WTC11 (cell line): ENCODE data around the gene CDK17. TPM values are rescaled to one million over a fixed set of nuclear protein-coding genes. Genes with fewer than 3 reads are reported as not detected.

Source experiments
- ATAC-seq: fragments of 200-7000 bp; cut with Tn5 transposase; 2 replicates; pipeline ENCODE4 v1.10.0; 2021; ENCODE audit warnings: mild to moderate bottlenecking, moderate library complexity
- Bru-seq: library from RNA; stranded (reverse); fragments of 400-500 nt; gene quantifications from one replicate; lab custom pipeline; 2021; lab: Mats Ljungman, UMichigan
- CTCF ChIA-PET: fragments of 300-600 bp; sonication (Branson Sonifier 250); formaldehyde crosslinking; loops from one replicate; lab custom pipeline; 2021; ENCODE audit warnings: antibody characterized with exemption; lab: Charles Lee
- POLR2A ChIA-PET: fragments of 350-600 bp; sonication (Branson Sonifier 250); formaldehyde crosslinking; loops from one replicate; lab custom pipeline; 2021; ENCODE audit warnings: antibody characterized with exemption; lab: Charles Lee
- DNase-seq: peaks from one replicate; pipeline ENCODE4 v3.0.0; 2021; ENCODE audit warnings: low spot score
- H3K27ac Mint-ChIP-seq: 2 replicates; pipeline ENCODE4 v1.8.0; 2021; ENCODE audit warnings: mixed read lengths
- H3K27me3 Mint-ChIP-seq: 2 replicates; pipeline ENCODE4 v1.8.0; 2021; ENCODE audit warnings: low read depth, mild to moderate bottlenecking, moderate library complexity, mixed read lengths
- H3K36me3 Mint-ChIP-seq: 2 replicates; pipeline ENCODE4 v1.8.0; 2021; ENCODE audit warnings: mixed read lengths
- H3K4me1 Mint-ChIP-seq: 2 replicates; pipeline ENCODE4 v1.8.0; 2022; ENCODE audit warnings: mixed read lengths
- H3K4me3 Mint-ChIP-seq: 2 replicates; pipeline ENCODE4 v1.8.0; 2021; ENCODE audit warnings: mild to moderate bottlenecking, moderate library complexity, mixed read lengths
- H3K9me3 Mint-ChIP-seq: 2 replicates; pipeline ENCODE4 v1.8.0; 2021; ENCODE audit warnings: mixed read lengths
- FOXP1 ChIP-seq: sonication (generic); formaldehyde crosslinking; IDR thresholded peaks from 2 replicates; pipeline ENCODE4 v1.8.0; 2022; ENCODE audit warnings: missing genetic modification reagents, mild to moderate bottlenecking, moderate library complexity, borderline replicate concordance
- IRF2 ChIP-seq: sonication (generic); formaldehyde crosslinking; IDR thresholded peaks from 2 replicates; pipeline ENCODE4 v1.8.0; 2022; ENCODE audit warnings: low read depth, missing genetic modification reagents, borderline replicate concordance
- KAT7 ChIP-seq: sonication (generic); formaldehyde crosslinking; IDR thresholded peaks from 2 replicates; pipeline ENCODE4 v1.8.1; 2023; ENCODE audit warnings: missing genetic modification reagents, mild to moderate bottlenecking, borderline replicate concordance
- NFE2L1 ChIP-seq: sonication (generic); formaldehyde crosslinking; IDR thresholded peaks from 2 replicates; pipeline ENCODE4 v1.8.1; 2023; ENCODE audit warnings: missing genetic modification reagents
- NFYB ChIP-seq: sonication (generic); formaldehyde crosslinking; conservative IDR thresholded peaks from 2 replicates; pipeline ENCODE4 v1.8.0; 2022; ENCODE audit warnings: low read depth, missing genetic modification reagents
- ZNF232 ChIP-seq: sonication (generic); formaldehyde crosslinking; IDR thresholded peaks from 2 replicates; pipeline ENCODE4 v1.8.0; 2022; ENCODE audit warnings: mild to moderate bottlenecking, missing genetic modification reagents
- ZNF396 ChIP-seq: fragments of 250-450 bp; sonication (Bioruptor Pico); IDR thresholded peaks from 2 replicates; pipeline ENCODE4 v1.8.0; 2021; ENCODE audit warnings: mild to moderate bottlenecking, moderate library complexity, borderline replicate concordance
- long read RNA-seq, 3 experiments: library from RNA in 1 of 3; library from capped mRNA in 1 of 3; library from polyadenylated mRNA in 1 of 3; unstranded in 2 of 3; stranded (forward) in 1 of 3; transcript quantifications; one replicate each; pipeline ENCODE4 v2.0.0, GENCODE V29; 2021
- total RNA-seq: library from RNA; stranded (reverse); gene quantifications from 3 replicates; pipeline ENCODE4 v1.2.3, GENCODE V29; 2021
- TF ChIP-seq, protein P1 (sequence below): fragments of 250-450 bp; sonication (Bioruptor Pico); IDR thresholded peaks from 2 replicates; pipeline ENCODE4 v1.9.0; 2021; ENCODE audit warnings: moderate library complexity, mild to moderate bottlenecking, inconsistent platforms, borderline replicate concordance
- TF ChIP-seq, protein P2 (sequence below): sonication (generic); formaldehyde crosslinking; IDR thresholded peaks from 2 replicates; pipeline ENCODE4 v1.8.0; 2023; ENCODE audit warnings: missing genetic modification reagents, mild to moderate bottlenecking, borderline replicate concordance
- TF ChIP-seq, protein P3 (sequence below): sonication (generic); formaldehyde crosslinking; IDR thresholded peaks from 2 replicates; pipeline ENCODE4 v1.8.1; 2023; ENCODE audit warnings: mild to moderate bottlenecking, moderate library complexity, missing genetic modification reagents
- TF ChIP-seq, protein P4 (sequence below): sonication (generic); formaldehyde crosslinking; IDR thresholded peaks from 2 replicates; pipeline ENCODE4 v1.8.1; 2023; ENCODE audit warnings: mild to moderate bottlenecking, missing genetic modification reagents, borderline replicate concordance
- TF ChIP-seq, protein P5 (sequence below): sonication (generic); formaldehyde crosslinking; IDR thresholded peaks from 2 replicates; pipeline ENCODE4 v1.8.0; 2023; ENCODE audit warnings: missing genetic modification reagents
- TF ChIP-seq, protein P6 (sequence below): sonication (generic); formaldehyde crosslinking; conservative IDR thresholded peaks from 2 replicates; pipeline ENCODE4 v1.8.1; 2023; ENCODE audit warnings: mild to moderate bottlenecking, low read depth, missing genetic modification reagents, moderate library complexity
- TF ChIP-seq, protein P7 (sequence below): sonication (generic); formaldehyde crosslinking; IDR thresholded peaks from 2 replicates; pipeline ENCODE4 v1.8.1; 2022; ENCODE audit warnings: low read depth, mild to moderate bottlenecking, moderate library complexity, missing genetic modification reagents, borderline replicate concordance
- TF ChIP-seq, protein P8 (sequence below): fragments of 250-450 bp; sonication (Bioruptor Pico); IDR thresholded peaks from 2 replicates; pipeline ENCODE4 v2.1.2; 2022; ENCODE audit warnings: mild to moderate bottlenecking, moderate library complexity

The CDK17 gene
- total RNA-seq (18.7 to 20.0 TPM (median 19.4 TPM) in 3 replicates), Bru-seq, nascent RNA (percentile 71 among the genes with signal in this experiment)
- long read RNA-seq, experiment 1, full-length matches to known transcripts, result 137 of 163 reads
- long read RNA-seq, experiment 1, partial matches to known transcripts, result 7 of 163 reads
- long read RNA-seq, experiment 1, other reads (novel, unspliced or antisense), result 19 of 163 reads
- long read RNA-seq, experiment 2, full-length matches to known transcripts, result 7 of 16 reads
- long read RNA-seq, experiment 2, partial matches to known transcripts, result 3 of 16 reads
- long read RNA-seq, experiment 2, other reads (novel, unspliced or antisense), result 6 of 16 reads
- long read RNA-seq, experiment 3, partial matches to known transcripts, result 1 of 2 reads
- long read RNA-seq, experiment 3, other reads (novel, unspliced or antisense), result 1 of 2 reads

DNA sequence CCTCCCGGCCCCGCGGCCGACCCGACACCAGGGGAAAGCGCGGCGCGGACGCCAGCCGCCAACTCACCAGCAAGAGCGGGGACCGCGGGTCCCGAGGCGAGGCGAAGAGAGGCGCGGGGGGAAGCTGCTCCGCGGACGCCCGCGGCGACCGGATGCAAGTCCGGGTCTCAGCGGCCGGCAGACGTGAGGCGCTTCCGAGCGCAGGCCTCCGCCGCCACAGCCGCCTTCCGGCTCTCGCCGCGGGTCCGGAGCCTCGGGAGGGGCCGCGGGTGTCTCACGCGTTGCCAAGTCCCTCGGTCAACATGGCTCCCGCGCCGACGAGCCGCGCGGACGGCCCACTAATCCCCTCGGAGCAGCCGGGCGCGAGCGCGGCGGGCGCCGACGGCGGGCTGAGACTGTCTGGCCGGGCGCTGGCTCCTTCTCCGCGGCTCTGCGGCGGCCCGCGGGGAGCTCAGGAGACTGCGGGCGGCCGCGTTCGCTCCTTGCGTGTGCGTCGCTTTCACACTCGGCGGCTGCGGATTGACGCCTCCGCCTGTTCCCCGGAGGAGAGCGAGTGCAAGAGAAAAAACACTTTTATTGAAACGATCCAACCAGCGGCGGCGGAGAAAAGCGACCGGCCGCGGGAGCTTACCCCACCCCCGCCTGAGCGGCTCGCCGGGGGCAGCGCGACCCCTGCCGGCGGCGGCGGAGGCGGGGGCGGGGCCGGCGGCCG is at the start of gene CDK17:
Gene CDK17, minus strand, starts transcription at position 521 of the 712 bp plus-strand sequence. CDS start 65,603 bp downstream, outside the sequence.
- ChIA-PET POLR2A (no interaction called here), CTCF (interaction anchor here (0.6 to 3.2 kb wide), 16 partner anchors 10 to 456 kb away, joined by 3 to 14 read pairs (median 3); no protein-coding TSS in a partner anchor)
- Mint-ChIP-seq H3K4me1 (peaks cover 64% of the 10 kb centered on the region), H3K9me3 (no peaks in the 10 kb centered on the region), H3K4me3 (peak within 1 kb of the TSS; percentile 90), H3K27ac (peak within 1 kb of the TSS; percentile 81), H3K36me3 (no peaks in the 10 kb centered on the region), H3K27me3 (no peaks in the 10 kb centered on the region)
- peak; percentile 69 for DNase-seq
- peak; percentile 74 for ATAC-seq
- TF ChIP-seq, protein P1, sequence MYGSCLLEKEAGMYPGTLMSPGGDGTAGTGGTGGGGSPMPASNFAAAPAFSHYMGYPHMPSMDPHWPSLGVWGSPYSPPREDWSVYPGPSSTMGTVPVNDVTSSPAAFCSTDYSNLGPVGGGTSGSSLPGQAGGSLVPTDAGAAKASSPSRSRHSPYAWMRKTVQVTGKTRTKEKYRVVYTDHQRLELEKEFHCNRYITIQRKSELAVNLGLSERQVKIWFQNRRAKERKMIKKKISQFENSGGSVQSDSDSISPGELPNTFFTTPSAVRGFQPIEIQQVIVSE (CRISPR knock-in tag), result no peak
- TF ChIP-seq, protein P2, sequence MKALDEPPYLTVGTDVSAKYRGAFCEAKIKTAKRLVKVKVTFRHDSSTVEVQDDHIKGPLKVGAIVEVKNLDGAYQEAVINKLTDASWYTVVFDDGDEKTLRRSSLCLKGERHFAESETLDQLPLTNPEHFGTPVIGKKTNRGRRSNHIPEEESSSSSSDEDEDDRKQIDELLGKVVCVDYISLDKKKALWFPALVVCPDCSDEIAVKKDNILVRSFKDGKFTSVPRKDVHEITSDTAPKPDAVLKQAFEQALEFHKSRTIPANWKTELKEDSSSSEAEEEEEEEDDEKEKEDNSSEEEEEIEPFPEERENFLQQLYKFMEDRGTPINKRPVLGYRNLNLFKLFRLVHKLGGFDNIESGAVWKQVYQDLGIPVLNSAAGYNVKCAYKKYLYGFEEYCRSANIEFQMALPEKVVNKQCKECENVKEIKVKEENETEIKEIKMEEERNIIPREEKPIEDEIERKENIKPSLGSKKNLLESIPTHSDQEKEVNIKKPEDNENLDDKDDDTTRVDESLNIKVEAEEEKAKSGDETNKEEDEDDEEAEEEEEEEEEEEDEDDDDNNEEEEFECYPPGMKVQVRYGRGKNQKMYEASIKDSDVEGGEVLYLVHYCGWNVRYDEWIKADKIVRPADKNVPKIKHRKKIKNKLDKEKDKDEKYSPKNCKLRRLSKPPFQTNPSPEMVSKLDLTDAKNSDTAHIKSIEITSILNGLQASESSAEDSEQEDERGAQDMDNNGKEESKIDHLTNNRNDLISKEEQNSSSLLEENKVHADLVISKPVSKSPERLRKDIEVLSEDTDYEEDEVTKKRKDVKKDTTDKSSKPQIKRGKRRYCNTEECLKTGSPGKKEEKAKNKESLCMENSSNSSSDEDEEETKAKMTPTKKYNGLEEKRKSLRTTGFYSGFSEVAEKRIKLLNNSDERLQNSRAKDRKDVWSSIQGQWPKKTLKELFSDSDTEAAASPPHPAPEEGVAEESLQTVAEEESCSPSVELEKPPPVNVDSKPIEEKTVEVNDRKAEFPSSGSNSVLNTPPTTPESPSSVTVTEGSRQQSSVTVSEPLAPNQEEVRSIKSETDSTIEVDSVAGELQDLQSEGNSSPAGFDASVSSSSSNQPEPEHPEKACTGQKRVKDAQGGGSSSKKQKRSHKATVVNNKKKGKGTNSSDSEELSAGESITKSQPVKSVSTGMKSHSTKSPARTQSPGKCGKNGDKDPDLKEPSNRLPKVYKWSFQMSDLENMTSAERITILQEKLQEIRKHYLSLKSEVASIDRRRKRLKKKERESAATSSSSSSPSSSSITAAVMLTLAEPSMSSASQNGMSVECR (CRISPR knock-in tag), result no peak
- 0 out of 2 replicates have a peak, but pooled peaks have one; percentile 46 for TF ChIP-seq NFE2L1
- no peak for TF ChIP-seq ZNF396 (CRISPR knock-in tag)
- TF ChIP-seq, protein P3, sequence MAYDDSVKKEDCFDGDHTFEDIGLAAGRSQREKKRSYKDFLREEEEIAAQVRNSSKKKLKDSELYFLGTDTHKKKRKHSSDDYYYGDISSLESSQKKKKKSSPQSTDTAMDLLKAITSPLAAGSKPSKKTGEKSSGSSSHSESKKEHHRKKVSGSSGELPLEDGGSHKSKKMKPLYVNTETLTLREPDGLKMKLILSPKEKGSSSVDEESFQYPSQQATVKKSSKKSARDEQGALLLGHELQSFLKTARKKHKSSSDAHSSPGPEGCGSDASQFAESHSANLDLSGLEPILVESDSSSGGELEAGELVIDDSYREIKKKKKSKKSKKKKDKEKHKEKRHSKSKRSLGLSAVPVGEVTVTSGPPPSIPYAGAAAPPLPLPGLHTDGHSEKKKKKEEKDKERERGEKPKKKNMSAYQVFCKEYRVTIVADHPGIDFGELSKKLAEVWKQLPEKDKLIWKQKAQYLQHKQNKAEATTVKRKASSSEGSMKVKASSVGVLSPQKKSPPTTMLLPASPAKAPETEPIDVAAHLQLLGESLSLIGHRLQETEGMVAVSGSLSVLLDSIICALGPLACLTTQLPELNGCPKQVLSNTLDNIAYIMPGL (CRISPR knock-in tag), result peak; percentile 94
- TF ChIP-seq, protein P4, sequence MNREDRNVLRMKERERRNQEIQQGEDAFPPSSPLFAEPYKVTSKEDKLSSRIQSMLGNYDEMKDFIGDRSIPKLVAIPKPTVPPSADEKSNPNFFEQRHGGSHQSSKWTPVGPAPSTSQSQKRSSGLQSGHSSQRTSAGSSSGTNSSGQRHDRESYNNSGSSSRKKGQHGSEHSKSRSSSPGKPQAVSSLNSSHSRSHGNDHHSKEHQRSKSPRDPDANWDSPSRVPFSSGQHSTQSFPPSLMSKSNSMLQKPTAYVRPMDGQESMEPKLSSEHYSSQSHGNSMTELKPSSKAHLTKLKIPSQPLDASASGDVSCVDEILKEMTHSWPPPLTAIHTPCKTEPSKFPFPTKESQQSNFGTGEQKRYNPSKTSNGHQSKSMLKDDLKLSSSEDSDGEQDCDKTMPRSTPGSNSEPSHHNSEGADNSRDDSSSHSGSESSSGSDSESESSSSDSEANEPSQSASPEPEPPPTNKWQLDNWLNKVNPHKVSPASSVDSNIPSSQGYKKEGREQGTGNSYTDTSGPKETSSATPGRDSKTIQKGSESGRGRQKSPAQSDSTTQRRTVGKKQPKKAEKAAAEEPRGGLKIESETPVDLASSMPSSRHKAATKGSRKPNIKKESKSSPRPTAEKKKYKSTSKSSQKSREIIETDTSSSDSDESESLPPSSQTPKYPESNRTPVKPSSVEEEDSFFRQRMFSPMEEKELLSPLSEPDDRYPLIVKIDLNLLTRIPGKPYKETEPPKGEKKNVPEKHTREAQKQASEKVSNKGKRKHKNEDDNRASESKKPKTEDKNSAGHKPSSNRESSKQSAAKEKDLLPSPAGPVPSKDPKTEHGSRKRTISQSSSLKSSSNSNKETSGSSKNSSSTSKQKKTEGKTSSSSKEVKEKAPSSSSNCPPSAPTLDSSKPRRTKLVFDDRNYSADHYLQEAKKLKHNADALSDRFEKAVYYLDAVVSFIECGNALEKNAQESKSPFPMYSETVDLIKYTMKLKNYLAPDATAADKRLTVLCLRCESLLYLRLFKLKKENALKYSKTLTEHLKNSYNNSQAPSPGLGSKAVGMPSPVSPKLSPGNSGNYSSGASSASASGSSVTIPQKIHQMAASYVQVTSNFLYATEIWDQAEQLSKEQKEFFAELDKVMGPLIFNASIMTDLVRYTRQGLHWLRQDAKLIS (CRISPR knock-in tag), result no peak; the same call in 1 of the 2 replicates
- TF ChIP-seq NFYB, result peak; percentile 26; the same call in 1 of the 2 replicates
- TF ChIP-seq, protein P5, sequence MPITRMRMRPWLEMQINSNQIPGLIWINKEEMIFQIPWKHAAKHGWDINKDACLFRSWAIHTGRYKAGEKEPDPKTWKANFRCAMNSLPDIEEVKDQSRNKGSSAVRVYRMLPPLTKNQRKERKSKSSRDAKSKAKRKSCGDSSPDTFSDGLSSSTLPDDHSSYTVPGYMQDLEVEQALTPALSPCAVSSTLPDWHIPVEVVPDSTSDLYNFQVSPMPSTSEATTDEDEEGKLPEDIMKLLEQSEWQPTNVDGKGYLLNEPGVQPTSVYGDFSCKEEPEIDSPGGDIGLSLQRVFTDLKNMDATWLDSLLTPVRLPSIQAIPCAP (CRISPR knock-in tag), result no peak
- no peak for TF ChIP-seq ZNF232 (CRISPR knock-in tag)
- 0 out of 2 replicates have a peak, but pooled peaks have one; percentile 52 for TF ChIP-seq IRF2 (CRISPR knock-in tag)
- TF ChIP-seq, protein P6, sequence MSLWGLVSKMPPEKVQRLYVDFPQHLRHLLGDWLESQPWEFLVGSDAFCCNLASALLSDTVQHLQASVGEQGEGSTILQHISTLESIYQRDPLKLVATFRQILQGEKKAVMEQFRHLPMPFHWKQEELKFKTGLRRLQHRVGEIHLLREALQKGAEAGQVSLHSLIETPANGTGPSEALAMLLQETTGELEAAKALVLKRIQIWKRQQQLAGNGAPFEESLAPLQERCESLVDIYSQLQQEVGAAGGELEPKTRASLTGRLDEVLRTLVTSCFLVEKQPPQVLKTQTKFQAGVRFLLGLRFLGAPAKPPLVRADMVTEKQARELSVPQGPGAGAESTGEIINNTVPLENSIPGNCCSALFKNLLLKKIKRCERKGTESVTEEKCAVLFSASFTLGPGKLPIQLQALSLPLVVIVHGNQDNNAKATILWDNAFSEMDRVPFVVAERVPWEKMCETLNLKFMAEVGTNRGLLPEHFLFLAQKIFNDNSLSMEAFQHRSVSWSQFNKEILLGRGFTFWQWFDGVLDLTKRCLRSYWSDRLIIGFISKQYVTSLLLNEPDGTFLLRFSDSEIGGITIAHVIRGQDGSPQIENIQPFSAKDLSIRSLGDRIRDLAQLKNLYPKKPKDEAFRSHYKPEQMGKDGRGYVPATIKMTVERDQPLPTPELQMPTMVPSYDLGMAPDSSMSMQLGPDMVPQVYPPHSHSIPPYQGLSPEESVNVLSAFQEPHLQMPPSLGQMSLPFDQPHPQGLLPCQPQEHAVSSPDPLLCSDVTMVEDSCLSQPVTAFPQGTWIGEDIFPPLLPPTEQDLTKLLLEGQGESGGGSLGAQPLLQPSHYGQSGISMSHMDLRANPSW (CRISPR knock-in tag), result no peak
- TF ChIP-seq, protein P7, sequence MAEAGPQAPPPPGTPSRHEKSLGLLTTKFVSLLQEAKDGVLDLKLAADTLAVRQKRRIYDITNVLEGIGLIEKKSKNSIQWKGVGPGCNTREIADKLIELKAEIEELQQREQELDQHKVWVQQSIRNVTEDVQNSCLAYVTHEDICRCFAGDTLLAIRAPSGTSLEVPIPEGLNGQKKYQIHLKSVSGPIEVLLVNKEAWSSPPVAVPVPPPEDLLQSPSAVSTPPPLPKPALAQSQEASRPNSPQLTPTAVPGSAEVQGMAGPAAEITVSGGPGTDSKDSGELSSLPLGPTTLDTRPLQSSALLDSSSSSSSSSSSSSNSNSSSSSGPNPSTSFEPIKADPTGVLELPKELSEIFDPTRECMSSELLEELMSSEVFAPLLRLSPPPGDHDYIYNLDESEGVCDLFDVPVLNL, result no peak
- TF ChIP-seq, protein P8, sequence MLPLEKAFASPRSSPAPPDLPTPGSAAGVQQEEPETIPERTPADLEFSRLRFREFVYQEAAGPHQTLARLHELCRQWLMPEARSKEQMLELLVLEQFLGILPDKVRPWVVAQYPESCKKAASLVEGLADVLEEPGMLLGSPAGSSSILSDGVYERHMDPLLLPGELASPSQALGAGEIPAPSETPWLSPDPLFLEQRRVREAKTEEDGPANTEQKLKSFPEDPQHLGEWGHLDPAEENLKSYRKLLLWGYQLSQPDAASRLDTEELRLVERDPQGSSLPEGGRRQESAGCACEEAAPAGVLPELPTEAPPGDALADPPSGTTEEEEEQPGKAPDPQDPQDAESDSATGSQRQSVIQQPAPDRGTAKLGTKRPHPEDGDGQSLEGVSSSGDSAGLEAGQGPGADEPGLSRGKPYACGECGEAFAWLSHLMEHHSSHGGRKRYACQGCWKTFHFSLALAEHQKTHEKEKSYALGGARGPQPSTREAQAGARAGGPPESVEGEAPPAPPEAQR, result no peak
- TF ChIP-seq KAT7 (CRISPR knock-in tag), result peak; percentile 35; the same call in 1 of the 2 replicates
- TF ChIP-seq FOXP1, result peak; percentile 74
